GM18526 (cell line): ENCODE measurements around the gene ANKRD53.

Experiments used
- POLR2A ChIP-seq: IDR thresholded peaks from 3 replicates; pipeline ENCODE4 v1.6.1; 2011; ENCODE audit not compliant: insufficient read length; ENCODE audit errors: extremely low read depth

Gene ANKRD53, protein sequence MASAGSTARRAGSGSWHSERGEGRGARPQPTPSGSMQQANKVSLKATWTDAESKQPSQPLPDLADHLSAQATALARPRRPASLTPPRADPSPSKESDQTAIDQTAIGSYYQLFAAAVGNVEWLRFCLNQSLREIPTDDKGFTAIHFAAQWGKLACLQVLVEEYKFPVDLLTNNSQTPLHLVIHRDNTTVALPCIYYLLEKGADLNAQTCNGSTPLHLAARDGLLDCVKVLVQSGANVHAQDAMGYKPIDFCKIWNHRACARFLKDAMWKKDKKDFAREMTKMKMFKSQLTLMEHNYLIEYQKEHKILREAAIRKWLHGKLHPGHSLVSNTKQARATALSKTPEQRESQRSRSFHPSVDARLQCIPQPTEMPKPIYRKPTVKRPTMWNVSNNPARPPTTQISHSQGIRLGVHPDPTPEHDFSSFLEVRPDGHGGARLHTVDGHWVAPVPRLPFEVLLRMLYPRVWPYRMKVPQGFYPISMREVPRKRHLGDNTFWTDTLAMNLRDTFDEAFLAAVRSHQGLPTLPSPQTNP

GRCh38 chr2:70978341-70979179, at the start of gene ANKRD53:
TSS of gene ANKRD53 (plus strand) at chr2:70978630. CDS start at chr2:70978646, 16 bp downstream.
- no peak for TF ChIP-seq POLR2A

GRCh38 chr2:70930371-70931329, 47.8 kb upstream of the ANKRD53 start:
- no peak for TF ChIP-seq POLR2A

GRCh38 chr2:70931376-70932000, 46.9 kb upstream of the ANKRD53 start:
- TF ChIP-seq POLR2A: no peak

- TF ChIP-seq POLR2A: no peak
Measured at GRCh38 chr2:70932631-70933230, 45.7 kb upstream of the ANKRD53 start.

DNA sequence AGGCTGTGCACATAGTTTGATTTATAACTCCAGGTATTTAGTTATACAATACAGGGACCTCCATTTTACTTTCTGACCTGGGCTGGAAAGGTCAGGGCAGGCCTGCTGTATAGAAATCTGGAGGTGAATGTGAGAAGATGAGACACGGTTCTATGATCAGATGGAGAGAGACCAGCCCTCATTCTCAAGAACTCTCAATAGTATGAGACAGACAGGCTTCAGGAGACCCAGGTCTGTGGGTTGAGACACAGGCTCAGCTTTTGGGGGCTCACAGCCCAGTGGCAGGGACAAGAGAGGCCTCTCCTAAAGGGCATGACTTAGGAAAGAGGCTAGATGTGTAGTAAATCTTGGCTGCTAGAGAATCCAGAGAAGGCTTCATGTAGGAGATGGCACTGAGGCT, 43.4 kb upstream of the ANKRD53 start:
- TF ChIP-seq POLR2A: no peak

DNA sequence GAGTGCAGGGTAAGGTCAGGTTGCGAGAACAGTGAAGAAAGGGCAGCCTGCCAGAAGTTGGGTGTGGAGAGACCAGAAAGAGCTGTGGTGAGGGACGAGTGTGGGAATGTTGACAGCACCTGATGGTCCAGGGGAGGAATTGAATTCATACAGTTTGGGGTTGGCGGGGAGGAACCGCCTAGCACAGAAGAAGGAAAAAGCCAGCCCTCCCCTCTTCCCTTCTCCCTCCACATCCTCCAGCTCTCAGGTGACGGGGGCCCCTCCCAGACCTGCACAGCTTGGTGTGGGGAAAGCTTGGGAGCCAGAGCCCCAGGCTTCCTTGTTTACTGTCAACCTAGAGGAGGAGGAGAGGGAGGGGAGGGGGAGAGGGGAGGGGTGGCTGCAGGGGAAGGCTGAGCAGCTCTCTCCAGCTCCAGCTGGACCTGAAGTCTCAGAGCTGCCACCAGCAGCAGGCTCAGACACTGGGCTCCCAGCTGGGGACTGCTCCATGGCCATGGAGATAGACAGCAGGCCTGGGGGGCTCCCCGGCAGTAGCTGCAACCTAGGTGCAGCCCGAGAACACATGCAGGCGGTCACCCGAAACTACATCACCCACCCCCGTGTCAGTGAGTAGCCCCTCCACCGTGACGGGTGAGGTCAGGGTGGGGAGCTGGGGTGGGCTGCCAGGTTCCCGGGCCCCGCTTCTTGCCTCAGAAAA, 42.8 kb upstream of the ANKRD53 start, which contains the start of gene ATP6V1B1:
TSS of gene ATP6V1B1 (plus strand) at position 433 of the 697 bp plus-strand sequence. CDS start at position 488, 55 bp downstream.
- no peak for TF ChIP-seq POLR2A

DNA sequence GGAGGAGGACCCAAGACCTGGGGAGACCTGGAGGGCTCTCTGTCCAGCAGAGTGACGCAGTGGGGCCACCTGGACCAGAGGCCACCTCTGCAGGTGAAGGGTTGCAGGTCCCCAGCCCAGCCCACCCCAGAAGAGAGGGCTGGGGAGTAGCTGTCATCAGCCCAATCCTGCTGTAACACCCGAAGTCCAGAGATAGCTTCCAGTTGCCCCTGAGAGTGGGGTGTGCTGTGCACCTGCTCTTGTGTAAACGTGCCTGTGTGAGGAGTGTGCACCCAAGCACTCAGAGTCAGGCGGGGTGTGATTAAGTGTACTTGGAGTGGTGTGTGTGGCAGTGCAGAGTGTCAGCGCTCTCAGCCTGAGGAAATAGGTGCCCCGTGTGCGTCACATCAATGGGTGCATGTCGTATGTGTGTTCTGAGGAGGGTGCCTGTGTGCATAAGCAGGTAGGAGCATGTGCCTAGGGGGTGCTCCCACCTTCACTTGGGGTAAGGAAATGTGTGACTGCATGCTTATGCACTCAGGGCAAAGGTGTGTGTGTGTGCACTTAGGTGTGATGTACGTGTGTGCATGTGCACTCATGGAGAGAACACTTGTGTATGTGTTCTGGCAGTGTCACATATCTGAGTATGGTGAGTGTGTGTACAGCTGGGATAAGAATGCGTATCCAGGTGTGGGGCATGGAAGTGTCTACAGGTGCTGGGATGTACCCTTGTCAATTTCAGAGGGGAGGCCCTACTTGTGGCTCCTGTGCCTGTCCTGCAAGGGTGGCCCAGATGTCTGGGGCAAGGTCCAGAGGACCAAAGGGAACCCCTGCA, 42.1 kb upstream of the ANKRD53 start:
- no peak for TF ChIP-seq POLR2A

DNA sequence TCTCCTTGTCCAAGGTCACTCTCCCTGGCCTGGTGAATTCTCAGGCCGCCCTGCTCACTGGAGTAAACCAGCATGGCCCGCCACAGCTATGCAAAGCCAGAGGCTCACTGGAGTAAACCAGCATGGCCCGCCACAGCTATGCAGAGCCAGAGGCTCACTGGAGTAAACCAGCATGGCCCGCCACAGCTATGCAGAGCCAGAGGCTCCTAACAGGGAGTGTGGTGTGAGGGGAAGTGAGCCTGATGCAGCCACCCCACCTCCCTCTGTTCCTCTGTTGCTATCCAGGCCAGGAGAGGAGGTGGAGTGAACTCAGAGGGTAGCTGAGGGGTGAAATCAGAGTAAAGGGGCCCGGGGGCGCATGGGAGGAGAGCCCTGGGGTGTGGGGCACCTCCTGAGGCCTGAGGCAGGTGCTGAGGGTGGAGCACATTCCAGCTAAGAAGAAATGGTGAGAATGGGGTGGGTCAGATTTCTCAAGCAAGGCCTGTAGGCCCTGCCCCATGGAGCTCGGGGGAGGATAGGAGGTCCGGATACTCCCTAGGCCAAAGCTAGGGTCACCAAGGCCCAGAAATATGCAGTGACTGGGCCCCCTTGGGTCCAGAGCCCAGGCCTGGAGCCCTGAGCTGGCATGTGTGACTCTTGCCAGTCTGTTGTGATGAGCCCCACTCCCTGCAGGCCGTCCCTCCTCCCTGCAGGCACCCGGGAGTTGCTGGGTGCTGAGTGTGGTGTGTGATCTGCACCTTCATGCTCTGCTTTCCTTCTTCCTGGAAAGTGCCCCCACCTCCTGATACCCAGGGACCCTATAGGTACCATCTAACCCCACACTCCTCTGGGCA, 41.2 kb upstream of the ANKRD53 start:
- TF ChIP-seq POLR2A: no peak

- TF ChIP-seq POLR2A: no peak
Measured at GRCh38 chr2:70937866-70938585, 40.4 kb upstream of the ANKRD53 start.

- TF ChIP-seq POLR2A: no peak
Measured at GRCh38 chr2:70938586-70938950, 39.9 kb upstream of the ANKRD53 start.
